ENCODE results near the gene KRTAP5-5.
"Not testable (repeated sequence)": the region's sequence is repeated elsewhere in the genome, so short reads cannot be mapped to it uniquely, and the experiment has no call there.

Gene KRTAP5-5

GRCh38 chr11:1643146-1643690 lies 13.6 kb downstream of the KRTAP5-5 start:
- DNase-seq = no peak

DNA sequence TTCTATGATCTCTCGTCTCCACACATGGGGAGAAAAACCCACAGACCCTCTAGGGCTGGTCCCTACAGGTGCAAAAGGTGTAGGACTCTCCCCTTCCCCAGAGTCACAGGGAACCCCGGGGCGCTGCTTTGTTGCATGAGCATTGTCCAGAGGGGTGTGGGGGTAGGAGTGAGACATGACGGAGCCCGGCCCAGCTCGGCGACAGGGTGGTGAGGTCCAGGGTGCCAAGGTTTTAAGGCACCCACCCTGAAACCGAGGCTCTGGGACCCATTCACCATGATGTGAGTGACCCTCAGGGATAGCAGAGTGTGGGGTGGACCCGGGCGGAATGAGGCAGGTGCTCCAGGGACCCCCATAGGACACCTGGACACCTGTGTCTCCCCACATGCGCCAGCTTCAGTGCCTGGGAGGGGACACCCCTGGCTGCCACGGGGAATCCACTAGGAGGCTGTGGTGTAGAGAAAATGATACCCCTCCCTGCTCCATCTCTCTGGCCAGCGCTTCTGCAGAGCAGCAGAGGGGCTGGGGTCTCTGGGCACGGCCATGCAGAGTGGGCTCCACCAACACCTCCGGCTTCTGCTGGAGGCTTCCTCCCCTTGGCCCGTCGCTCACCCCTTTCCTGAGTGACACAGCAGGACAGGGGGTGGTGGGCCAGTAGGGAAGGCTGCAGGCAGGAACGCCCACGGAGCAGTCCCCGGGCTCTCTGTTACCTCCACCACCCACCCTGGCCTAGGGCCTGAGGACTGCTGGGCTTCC lies 15.2 kb downstream of the KRTAP5-5 start:
- no peak for DNase-seq

DNA sequence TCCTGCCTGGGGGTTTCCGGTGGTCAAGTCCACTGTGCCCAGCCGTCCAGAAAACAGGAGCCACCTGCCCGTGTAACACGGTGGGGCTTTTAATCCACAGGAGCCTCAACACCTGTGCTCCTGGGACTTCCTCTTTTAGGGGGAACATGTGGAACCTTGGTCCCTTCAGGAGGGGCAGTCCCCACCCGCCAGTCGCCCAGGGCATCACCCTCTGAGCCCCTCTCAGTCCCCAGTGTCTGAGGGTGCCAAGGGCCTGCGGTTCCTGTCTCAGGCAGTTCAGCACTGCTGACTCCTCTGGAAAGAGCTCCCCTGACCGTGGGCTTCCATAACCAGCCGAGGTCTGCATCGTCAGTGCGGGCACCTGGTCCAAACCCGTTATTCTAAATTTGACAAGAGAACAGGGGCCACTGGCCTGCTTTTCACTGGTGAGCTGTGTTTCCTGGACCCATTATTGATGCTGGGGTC lies 15.8 kb downstream of the KRTAP5-5 start:
- no peak for DNase-seq

GRCh38 chr11:1646540-1646939 lies 17.0 kb downstream of the KRTAP5-5 start:
- DNase-seq = not testable (repeated sequence)

GRCh38 chr11:1647901-1648652 lies 18.5 kb downstream of the KRTAP5-5 start:
- DNase-seq = no peak

DNA sequence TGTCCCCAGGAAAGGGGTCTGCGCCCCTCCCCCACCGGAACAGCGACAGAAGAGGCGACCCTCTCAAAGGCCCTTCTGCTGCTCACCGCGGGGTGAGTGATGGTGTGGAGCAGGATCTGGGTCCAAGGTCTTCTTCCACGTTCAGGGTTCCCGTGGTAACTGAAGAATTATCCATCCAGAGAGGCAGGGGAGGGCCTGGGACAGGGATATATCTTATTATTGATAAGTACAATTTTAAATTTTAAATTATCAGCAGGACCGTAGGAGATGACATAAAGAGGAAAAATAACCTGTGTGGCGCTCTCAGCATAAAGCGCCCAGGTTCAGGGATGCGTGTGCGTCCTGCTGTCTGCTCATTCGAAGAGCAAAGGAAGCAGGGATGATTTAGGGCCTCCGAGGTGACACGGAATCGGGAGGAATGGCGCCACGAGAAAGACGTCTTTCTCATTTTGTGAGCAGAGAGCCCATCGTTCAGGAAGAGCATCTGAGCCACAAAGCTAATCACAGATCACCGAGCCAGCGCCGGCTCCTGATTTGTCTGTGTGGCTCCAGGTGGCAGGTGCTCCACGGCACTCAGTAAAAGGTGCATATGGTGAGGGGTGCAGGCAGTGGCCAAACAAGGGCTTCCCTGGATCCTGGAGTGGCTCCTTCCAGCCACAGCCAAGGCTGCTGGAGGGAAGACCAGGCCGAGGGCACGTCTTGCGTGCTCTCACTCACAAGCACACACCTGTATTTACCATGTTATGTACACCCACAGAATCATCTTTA lies 19.3 kb downstream of the KRTAP5-5 start:
- DNase-seq = no peak

DNA sequence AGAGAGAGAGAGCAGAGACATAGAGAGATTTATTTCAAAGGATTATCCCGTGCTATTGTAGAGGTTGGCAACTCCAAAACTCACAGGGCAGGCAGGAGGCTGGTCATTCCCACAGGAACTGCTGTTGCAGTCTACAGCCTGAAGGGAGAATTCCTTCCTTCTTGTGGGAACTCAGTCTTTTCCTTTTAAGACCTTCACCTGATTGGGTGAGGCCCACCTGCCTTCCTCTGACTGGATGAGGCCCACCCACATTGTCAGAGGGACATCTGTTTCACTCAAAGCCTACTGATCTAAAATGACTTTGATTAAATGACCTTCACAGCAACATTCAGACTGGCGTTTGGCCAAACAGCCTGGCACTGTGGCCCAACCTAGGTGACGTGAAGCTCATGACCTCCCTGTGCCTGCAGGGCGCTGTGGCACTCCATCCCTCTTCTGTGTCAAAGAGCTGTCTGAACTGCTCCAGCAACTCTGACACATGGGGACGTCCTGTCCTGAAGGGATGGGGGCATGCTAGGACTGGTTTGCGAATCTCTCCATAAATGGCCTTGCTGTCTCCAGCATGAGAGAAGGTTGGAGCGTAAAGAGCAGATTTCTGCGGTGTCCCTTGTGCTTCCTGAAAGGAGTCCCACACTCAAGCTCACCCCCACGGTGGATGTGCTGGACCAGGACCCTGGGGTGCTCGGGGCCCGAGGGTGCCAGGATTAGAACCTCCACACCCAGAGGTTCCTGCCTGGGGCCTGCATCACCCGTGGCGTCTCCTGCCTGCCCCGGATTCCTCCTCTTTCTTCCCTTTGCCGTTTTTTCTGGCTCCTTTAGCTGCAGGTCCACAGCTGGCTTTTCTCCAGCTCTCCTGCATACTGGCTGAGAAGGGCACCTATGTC lies 20.7 kb downstream of the KRTAP5-5 start:
- DNase-seq = no peak

DNA sequence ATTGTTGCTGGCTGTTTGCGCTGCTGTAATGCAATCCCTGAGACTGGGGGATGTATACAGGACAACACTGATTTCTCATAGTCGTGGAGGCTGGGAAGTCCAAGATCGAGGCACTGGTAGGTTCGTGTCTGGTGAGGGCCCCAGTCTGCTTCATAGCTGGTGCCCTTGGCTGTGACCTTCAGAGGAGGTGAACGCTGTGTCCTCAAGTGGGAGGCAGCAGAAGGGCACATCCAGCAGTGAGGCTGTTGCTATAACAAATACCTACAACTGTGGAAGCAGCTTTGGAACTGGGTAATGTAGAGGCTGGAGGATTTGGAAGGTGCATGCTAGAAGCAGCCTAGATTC lies 21.3 kb downstream of the KRTAP5-5 start:
- no peak for DNase-seq

DNA sequence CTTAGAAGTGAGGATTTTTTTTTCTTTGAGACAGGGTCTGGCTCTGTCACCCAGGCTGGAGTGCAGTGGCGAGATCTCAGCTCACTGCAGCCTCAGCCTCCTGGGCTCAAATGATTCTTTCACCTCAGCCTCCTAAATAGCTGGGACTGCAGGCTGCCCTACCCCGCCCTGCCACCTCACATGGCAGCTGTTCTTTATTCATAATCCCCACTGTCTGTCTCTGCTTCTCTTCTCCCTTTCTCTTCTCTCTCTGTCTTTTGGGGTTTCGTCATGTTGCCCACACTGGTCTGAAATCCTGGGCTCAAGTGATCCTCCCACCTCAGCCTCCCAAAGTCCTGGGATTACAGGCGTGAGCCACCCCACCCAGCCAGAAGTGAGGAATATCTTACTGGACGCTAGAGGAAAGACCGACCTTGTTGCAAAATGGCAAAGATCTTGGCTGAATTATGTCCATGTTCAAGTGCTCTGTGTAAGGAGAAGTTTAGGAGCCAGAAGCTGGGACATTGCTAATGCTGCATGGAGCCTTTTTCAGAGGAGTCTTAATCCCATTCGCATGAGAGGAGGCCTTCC lies 21.9 kb downstream of the KRTAP5-5 start:
- DNase-seq = no peak

- no peak for DNase-seq
Measured at GRCh38 chr11:1652026-1652425, 22.5 kb downstream of the KRTAP5-5 start.

GRCh38 chr11:1652442-1652770 lies 22.8 kb downstream of the KRTAP5-5 start:
- no peak for DNase-seq

DNA sequence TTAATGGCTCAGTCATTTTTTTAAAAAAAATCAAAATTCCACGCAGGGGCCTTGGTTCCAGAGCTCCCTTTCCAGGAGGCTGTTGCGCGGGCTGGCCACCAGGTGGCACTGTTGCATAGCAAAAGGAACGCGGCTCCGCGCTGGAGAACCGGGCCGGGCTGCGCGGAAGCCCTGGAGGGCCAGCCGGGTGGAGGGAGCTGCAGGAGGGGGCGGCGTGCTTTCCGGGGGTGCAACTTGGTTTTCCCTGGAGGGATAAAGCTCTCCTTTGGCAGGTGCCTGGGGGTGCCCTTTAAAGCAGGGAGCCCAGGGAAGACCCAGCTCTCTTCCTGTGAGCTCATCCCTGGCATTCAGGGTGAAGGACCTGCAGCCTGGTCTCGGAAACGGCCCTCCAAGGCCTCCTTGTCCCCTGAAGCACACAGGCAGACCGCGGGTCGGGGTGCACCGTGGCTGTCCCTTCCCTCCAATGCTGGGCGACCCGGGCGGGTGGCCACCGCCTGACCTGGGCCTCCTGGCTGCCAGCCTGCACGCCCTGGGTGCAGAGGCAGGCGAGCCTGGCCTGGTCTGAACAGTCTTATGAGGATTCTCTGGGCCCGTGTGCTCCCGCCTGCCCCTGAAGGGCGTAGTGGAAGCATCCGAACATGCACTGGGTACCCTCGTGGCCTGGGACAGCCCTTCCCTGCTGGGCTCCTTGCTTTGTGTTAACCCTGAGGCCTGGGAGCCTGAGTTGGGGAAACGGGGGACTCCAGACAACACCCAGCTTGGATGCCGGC lies 23.4 kb downstream of the KRTAP5-5 start:
- peak; percentile 96 for DNase-seq

DNA sequence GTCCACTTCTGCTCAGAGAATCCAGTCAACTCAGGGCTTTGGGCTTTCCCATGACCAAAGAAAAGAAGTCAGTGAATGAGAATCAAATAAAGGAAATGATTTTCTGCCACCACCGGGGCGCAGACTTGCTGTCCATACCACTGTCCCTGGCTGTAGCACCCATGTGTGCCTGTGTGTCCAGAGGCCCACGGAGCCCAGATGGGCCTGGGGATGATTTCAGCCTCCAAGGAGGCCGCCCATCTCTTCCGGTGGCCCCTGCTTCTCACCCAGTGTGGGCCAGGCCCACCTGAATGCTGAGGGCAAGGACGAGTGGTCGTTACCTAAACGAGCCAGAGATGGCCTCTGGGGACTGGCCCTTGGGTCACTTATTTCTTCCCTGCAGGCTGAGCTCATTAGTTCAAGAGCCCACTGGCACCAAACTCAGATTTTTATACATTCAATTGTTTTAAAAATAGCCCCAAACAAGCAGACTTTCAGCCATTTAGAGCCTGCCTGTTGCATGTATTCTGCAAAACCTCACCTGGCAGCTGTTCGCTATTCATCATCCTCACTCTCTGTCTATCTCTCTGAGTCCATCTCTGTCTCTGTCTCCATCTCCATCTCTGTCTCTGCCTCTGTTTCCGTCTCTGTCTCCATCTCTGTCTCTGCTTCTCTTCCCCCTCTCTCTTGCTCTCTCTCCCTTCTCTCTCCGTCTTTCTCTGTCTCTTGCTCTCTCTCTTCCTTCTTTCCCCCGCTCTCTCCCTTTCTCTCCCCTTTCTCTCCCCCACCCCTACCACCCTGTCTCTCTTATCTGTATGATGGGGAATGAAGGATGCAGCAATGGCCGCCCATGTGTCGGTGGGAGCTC lies 24.2 kb downstream of the KRTAP5-5 start:
- DNase-seq = no peak

DNA sequence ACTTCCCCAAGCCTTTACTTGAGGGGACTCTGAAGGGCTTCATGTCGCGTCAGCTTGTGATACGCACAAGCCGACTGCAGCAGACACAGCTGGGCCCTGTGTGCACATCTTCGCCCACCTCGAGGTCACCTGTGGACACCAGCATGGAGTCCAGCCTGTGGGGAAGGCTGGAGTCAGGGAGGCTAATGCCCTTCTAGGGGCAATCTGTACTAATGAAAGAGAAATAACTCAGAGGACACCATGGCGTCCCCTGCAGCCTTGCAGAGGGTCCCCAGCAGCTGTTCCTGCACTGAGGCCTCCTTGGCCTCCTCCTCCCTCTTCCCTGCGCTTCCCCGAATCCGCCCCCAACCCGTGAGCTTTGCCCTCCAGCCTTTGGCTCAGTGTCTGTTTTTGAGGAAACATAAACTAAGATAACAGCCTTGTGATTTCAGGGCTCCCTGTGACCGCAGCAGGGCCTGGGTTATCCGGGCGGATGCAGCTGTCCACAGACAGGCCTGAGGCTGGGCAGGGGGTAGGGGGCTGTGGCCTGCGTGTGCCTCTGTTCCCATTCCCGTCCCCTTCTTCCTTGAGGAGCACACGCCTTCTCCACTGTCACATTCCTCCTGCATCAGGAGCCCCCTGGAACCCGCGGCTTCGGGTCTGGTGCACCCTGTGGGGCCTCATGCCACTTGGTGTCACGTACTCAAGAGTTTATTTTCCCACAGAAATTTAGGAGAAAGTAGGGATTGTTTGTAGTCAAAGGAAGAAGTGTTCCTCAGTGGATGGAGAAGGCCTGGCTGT lies 25.0 kb downstream of the KRTAP5-5 start:
- no peak for DNase-seq

DNA sequence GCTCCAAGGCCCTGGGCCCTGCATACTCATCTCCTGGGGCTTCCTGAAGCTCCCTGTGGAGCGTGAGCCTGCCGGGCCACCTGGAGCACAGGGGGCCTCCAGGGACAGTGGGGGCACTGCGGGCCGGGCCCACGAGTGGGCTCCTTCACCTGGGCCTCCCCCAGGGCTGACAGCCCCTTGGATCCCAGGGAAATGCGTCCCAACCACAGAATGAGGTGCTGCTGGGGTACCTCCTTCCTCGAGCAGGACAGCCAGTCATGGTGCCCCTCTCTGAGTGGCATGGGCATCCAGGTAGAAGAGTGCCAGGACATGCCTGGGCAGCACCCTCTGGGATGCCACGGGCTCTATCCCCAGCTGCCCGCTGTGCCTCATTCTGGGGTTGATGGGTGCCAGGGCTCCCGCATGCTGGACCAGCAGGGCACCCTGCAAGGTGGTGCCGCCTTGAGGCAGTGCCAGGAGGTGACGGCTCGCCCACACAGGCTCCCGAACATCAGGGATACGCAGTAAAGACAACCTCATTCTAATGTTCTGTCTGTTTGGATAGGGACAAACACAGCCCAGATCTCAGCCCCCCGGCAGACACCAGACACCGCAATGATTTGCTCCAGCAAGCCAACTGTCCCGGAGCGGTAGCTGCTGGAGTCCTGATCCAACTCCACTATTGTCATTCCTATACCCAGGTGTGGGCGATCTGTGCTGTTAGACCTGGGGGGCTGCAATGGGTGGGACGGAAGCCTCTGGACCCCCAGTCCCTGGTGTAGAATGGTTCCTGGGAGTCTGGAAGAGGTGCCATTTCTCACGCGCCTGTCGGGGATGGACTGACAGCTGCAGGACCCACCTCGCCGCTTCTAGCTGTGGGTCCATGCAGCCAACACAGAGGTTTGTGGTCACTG lies 25.8 kb downstream of the KRTAP5-5 start:
- DNase-seq = no peak

- no peak for DNase-seq
Measured at GRCh38 chr11:1656061-1656441, 26.5 kb downstream of the KRTAP5-5 start.

- no peak for DNase-seq
Measured at GRCh38 chr11:1656670-1657069, 27.1 kb downstream of the KRTAP5-5 start.

- DNase-seq = no peak
Measured at GRCh38 chr11:1659506-1659905, 29.9 kb downstream of the KRTAP5-5 start.

Measured in 8988T (cell line).